Fibroblast of skin of left quadriceps (primary cell): Measurements from ENCODE around the gene SLC6A13.
"Not testable (repeated sequence)": the region's sequence is repeated elsewhere in the genome, so short reads cannot be mapped to it uniquely, and the experiment has no call there.

Experiments
- DNase-seq, 2 experiments: peaks; one replicate each; pipeline ENCODE4 v3.0.0-alpha.2; 2013; ENCODE audit warnings: low read depth in 2 of 2

SLC6A13 gene

GRCh38 chr12:233615-233968 lies 29.0 kb downstream of the SLC6A13 start:
- DNase-seq: no peak

- no peak for DNase-seq
These were observed 29.7 kb downstream of the SLC6A13 start for GRCh38 chr12:232731-233614.

GRCh38 chr12:230925-231671 lies 31.5 kb downstream of the SLC6A13 start:
- no peak for DNase-seq

- DNase-seq: no peak
These were observed 33.0 kb downstream of the SLC6A13 start for GRCh38 chr12:229441-230191.

GRCh38 chr12:228846-229200 lies 33.8 kb downstream of the SLC6A13 start:
- no peak for DNase-seq

GRCh38 chr12:227923-228845 lies 34.5 kb downstream of the SLC6A13 start:
- DNase-seq: no peak

- no peak for DNase-seq
These were observed 35.2 kb downstream of the SLC6A13 start for GRCh38 chr12:227286-227915.

GRCh38 chr12:226401-226800 lies 36.2 kb downstream of the SLC6A13 start:
- DNase-seq: no peak

- no peak for DNase-seq
These were observed 37.6 kb downstream of the SLC6A13 start for GRCh38 chr12:225012-225411.

GRCh38 chr12:224330-224729 lies 38.3 kb downstream of the SLC6A13 start:
- no peak for DNase-seq

- DNase-seq: no peak
These were observed 38.8 kb downstream of the SLC6A13 start for GRCh38 chr12:223841-224240.

GRCh38 chr12:221736-222135 lies 40.9 kb downstream of the SLC6A13 start:
- DNase-seq: no peak

- DNase-seq: no peak
These were observed 41.6 kb downstream of the SLC6A13 start for GRCh38 chr12:220946-221550.

- DNase-seq: no peak
These were observed 42.1 kb downstream of the SLC6A13 start for GRCh38 chr12:220491-220890.

- DNase-seq: no peak
These were observed 42.7 kb downstream of the SLC6A13 start for GRCh38 chr12:219891-220352.

- no peak for DNase-seq
These were observed 43.7 kb downstream of the SLC6A13 start for GRCh38 chr12:218728-219590.

GRCh38 chr12:218221-218620 lies 44.4 kb downstream of the SLC6A13 start:
- no peak for DNase-seq

- not testable (repeated sequence) for DNase-seq
These were observed 45.6 kb downstream of the SLC6A13 start for GRCh38 chr12:217029-217428.

- no peak for DNase-seq
These were observed 47.5 kb downstream of the SLC6A13 start for GRCh38 chr12:215116-215515.
